HepG2 (cell line): ENCODE data around the gene DUS1L. TPM values are rescaled to one million over a fixed set of nuclear protein-coding genes. Genes with fewer than 3 reads are reported as not detected.

ENCODE experiments used
- CBX2 ChIP-seq, 2 experiments: fragments of 200-600 bp in 1 of 2; sonication (generic); formaldehyde crosslinking in 1 of 2; IDR thresholded peaks; 2 replicates each; pipeline versions ENCODE4 v1.7.0 to v1.8.1; 2018 to 2022; ENCODE audit warnings: low read depth in 2 of 2, low read length in 1 of 2, mild to moderate bottlenecking in 1 of 2, missing genetic modification reagents in 1 of 2
- KIAA2018 ChIP-seq: sonication (generic); formaldehyde crosslinking; IDR thresholded peaks from 2 replicates; pipeline ENCODE4 v1.5.0; 2020; ENCODE audit warnings: mild to moderate bottlenecking, missing genetic modification reagents, borderline replicate concordance
- KLF13 ChIP-seq: sonication (generic); formaldehyde crosslinking; IDR thresholded peaks from 2 replicates; pipeline ENCODE4 v1.4.0; 2020; ENCODE audit warnings: mild to moderate bottlenecking, missing genetic modification reagents
- MNT ChIP-seq: fragments of 450-650 bp; IDR thresholded peaks from 2 replicates; pipeline ENCODE4 v1.6.1; 2016
- MXD1 ChIP-seq: sonication (generic); formaldehyde crosslinking; IDR thresholded peaks from 2 replicates; pipeline ENCODE4 v1.4.0; 2020; ENCODE audit warnings: mild to moderate bottlenecking, missing genetic modification reagents
- MXD3 ChIP-seq: IDR thresholded peaks from 2 replicates; pipeline ENCODE4 v1.6.1; 2016; ENCODE audit warnings: mild to moderate bottlenecking, missing biosample characterization, missing genetic modification reagents
- PBX2 ChIP-seq: IDR thresholded peaks from 2 replicates; pipeline ENCODE4 v1.6.1; 2016; ENCODE audit warnings: control low read depth
- PHB2 ChIP-seq: fragments of 450-650 bp; IDR thresholded peaks from 2 replicates; pipeline ENCODE4 v1.6.1; 2018; ENCODE audit not compliant: partially characterized antibody
- RAD21 ChIP-seq: fragments of 450-650 bp; formaldehyde crosslinking; IDR thresholded peaks from 2 replicates; pipeline ENCODE4 v1.5.0; 2020; ENCODE audit warnings: mild to moderate bottlenecking
- ZGPAT ChIP-seq: IDR thresholded peaks from 2 replicates; pipeline ENCODE4 v1.6.1; 2016; ENCODE audit warnings: mild to moderate bottlenecking
- ZNF746 ChIP-seq: sonication (generic); formaldehyde crosslinking; IDR thresholded peaks from 2 replicates; pipeline ENCODE4 v1.8.0; 2022; ENCODE audit warnings: mild to moderate bottlenecking, missing genetic modification reagents
- ZNF747 ChIP-seq: sonication (generic); formaldehyde crosslinking; IDR thresholded peaks from 2 replicates; pipeline ENCODE4 v1.8.1; 2023; ENCODE audit warnings: missing genetic modification reagents, mild to moderate bottlenecking, borderline replicate concordance
- polyA plus RNA-seq, 8 experiments: library from polyadenylated mRNA; depleted of rRNA in 3 of 8; stranded (reverse) in 7 of 8; unstranded in 1 of 8; fragments of >200 nt; fragmentation: Illumina TruSeq in 4 of 8; extraction: Trizol in 4 of 8; gene quantifications; 2 replicates each; pipeline versions ENCODE4 v1.2.1 to v1.2.3, GENCODE V29; 2011 to 2016; ENCODE audit warnings: low read depth in 4 of 8, missing spikeins in 1 of 8, mixed read lengths in 1 of 8; ENCODE audit not compliant: insufficient read depth in 1 of 8
- total RNA-seq, 5 experiments: library from RNA; depleted of rRNA; stranded (reverse); fragments of >200 nt; fragmentation: Illumina TruSeq; extraction: Trizol; gene quantifications; 2 replicates each; pipeline ENCODE4 v1.2.3, GENCODE V29; 2016; ENCODE audit warnings: low read depth in 1 of 5

The DUS1L gene
- total and polyA plus RNA-seq, 2 of the 13 experiments (the other 11 are each of a cell fraction or from before 2014, with no cell fraction given), result 81.0 to 109 TPM

GRCh38 chr17:82105882-82106687 is 40.5 kb upstream of the DUS1L start (continued):
- TF ChIP-seq MNT (no peak; the same call in 1 of the 2 replicates), PBX2 (CRISPR knock-in tag) (0 out of 2 replicates have a peak, but pooled peaks have one; percentile 28), RAD21 (CRISPR knock-in tag) (peak; percentile 80), PHB2 (no peak), MXD3 (CRISPR knock-in tag) (0 out of 2 replicates have a peak, but pooled peaks have one; percentile 76), CBX2 (IDR thresholded peaks at IDR 0.05; ENCODE audit: low read depth, low read length) (no peak), CBX2 (CRISPR knock-in tag; IDR thresholded peaks at IDR 0.05; ENCODE audit: low read depth) (no peak; the same call in 1 of the 2 replicates), ZGPAT (CRISPR knock-in tag) (peak; percentile 92), KIAA2018 (CRISPR knock-in tag) (peak; percentile 31; the same call in 1 of the 2 replicates), MXD1 (CRISPR knock-in tag) (peak; percentile 79; the same call in 1 of the 2 replicates), KLF13 (CRISPR knock-in tag) (peak; percentile 48; the same call in 1 of the 2 replicates), ZNF747 (CRISPR knock-in tag) (peak; percentile 80; the same call in 1 of the 2 replicates), ZNF746 (0 out of 2 replicates have a peak, but pooled peaks have one; percentile 75)
